ENCODE measurements around the gene CSNK2A1.
"Not testable (repeated sequence)": the region's sequence is repeated elsewhere in the genome, so short reads cannot be mapped to it uniquely, and the experiment has no call there.

Gene CSNK2A1

GRCh38 chr20:543369-544152, at the start of gene CSNK2A1:
TSS of gene CSNK2A1 (minus strand) at chr20:543790. CDS start at chr20:508551, 35,239 bp downstream.
- peak within 1 kb of the TSS; percentile 96 for H3K4me3 ChIP-seq (ENCODE audit: low read depth, low read length)

GRCh38 chr20:592506-592905, 48.9 kb upstream of the CSNK2A1 start:
- no peak overlapping the region for H3K4me3 ChIP-seq (ENCODE audit: low read depth, low read length)

GRCh38 chr20:591941-592340, 48.4 kb upstream of the CSNK2A1 start:
- H3K4me3 ChIP-seq (ENCODE audit: low read depth, low read length): no peak overlapping the region

GRCh38 chr20:588932-589672, 45.5 kb upstream of the CSNK2A1 start:
- H3K4me3 ChIP-seq (ENCODE audit: low read depth, low read length): no peak overlapping the region

- no peak overlapping the region for H3K4me3 ChIP-seq (ENCODE audit: low read depth, low read length)
These were observed 44.9 kb upstream of the CSNK2A1 start for GRCh38 chr20:588476-588875.

- no peak overlapping the region for H3K4me3 ChIP-seq (ENCODE audit: low read depth, low read length)
These were observed 41.3 kb upstream of the CSNK2A1 start for GRCh38 chr20:584971-585301.

- no peak overlapping the region for H3K4me3 ChIP-seq (ENCODE audit: low read depth, low read length)
These were observed 40.8 kb upstream of the CSNK2A1 start for GRCh38 chr20:584161-584970.

GRCh38 chr20:582204-582603, 38.6 kb upstream of the CSNK2A1 start:
- no peak overlapping the region for H3K4me3 ChIP-seq (ENCODE audit: low read depth, low read length)

GRCh38 chr20:578940-579690, 35.5 kb upstream of the CSNK2A1 start:
- not testable (repeated sequence) for H3K4me3 ChIP-seq (ENCODE audit: low read depth, low read length)

GRCh38 chr20:577167-577791, 33.7 kb upstream of the CSNK2A1 start:
- H3K4me3 ChIP-seq (ENCODE audit: low read depth, low read length): no peak overlapping the region

- no peak overlapping the region for H3K4me3 ChIP-seq (ENCODE audit: low read depth, low read length)
These were observed 32.6 kb upstream of the CSNK2A1 start for GRCh38 chr20:576156-576555.

GRCh38 chr20:575230-575629, 31.6 kb upstream of the CSNK2A1 start:
- H3K4me3 ChIP-seq (ENCODE audit: low read depth, low read length): no peak overlapping the region

- H3K4me3 ChIP-seq (ENCODE audit: low read depth, low read length): no peak overlapping the region
These were observed 30.8 kb upstream of the CSNK2A1 start for GRCh38 chr20:574297-574942.

- H3K4me3 ChIP-seq (ENCODE audit: low read depth, low read length): no peak overlapping the region
These were observed 30.1 kb upstream of the CSNK2A1 start for GRCh38 chr20:573414-574296.

- no peak overlapping the region for H3K4me3 ChIP-seq (ENCODE audit: low read depth, low read length)
These were observed 29.1 kb upstream of the CSNK2A1 start for GRCh38 chr20:572727-573126.

- H3K4me3 ChIP-seq (ENCODE audit: low read depth, low read length): no peak overlapping the region
These were observed 28.3 kb upstream of the CSNK2A1 start for GRCh38 chr20:571754-572441.

- no peak overlapping the region for H3K4me3 ChIP-seq (ENCODE audit: low read depth, low read length)
These were observed 25.3 kb upstream of the CSNK2A1 start for GRCh38 chr20:568673-569415.
